Measurements from ENCODE around the gene TGFB1I1.

Gene TGFB1I1

DNA sequence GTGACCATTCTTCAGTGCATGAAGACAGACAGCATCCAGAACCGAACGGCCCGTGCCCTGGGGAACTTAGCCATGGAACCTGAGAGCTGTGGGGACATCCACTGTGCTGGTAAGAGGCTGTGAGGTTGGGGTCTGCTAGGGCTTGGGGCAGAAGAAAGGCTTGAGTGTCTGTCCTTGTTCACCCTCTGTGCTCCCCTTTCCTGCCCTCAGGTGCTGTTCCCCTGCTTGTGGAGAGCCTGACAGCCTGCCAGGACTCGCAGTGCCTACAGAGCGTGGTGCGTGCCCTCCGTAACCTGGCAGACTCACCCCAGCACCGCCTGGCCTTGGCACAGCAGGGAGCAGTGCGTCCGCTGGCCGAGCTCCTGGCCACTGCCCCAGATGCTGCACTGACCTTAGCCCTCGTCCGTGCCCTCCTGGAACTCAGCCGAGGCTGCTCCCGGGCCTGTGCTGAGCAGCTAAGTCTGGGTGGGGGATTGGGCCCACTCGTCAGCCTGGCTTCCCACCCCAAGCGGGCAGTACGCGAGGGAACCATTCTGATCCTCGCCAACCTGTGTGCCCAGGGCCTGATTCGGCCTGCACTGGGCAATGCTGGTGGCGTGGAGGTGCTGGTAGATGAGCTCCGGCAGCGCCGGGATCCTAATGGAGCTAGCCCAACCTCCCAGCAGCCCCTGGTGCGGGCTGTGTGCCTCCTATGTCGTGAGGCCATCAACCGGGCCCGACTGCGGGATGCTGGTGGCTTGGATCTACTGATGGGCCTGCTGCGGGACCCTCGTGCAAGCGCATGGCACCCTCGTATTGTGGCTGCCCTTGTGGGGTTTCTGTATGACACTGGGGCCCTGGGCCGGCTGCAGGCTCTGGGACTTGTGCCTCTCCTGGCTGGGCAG is 9.8 kb upstream of the TGFB1I1 start:
- Histone ChIP-seq H3K4me1 (ENCODE audit: insufficient read depth, low read length) (no peaks in the 10 kb centered on the region; the same call in 1 of the 2 replicates), H3K36me3 (ENCODE audit: insufficient read depth, low read length) (peaks cover 12% of the 10 kb centered on the region; the same call in 1 of the 2 replicates), H3K27me3 (ENCODE audit: insufficient read depth, low read length) (no peaks in the 10 kb centered on the region), H3K9me3 (ENCODE audit: insufficient read depth, low read depth, low read length) (no peaks in the 10 kb centered on the region), H3K4me3 (ENCODE audit: low read length) (no peak overlapping the region), H3K27ac (ENCODE audit: low read depth, low read length) (no peak overlapping the region), H3K9ac (ENCODE audit: low read depth, low read length) (no peak overlapping the region)
- WGBS: 96% methylated on average over 35 of the region's 35 CpGs

DNA sequence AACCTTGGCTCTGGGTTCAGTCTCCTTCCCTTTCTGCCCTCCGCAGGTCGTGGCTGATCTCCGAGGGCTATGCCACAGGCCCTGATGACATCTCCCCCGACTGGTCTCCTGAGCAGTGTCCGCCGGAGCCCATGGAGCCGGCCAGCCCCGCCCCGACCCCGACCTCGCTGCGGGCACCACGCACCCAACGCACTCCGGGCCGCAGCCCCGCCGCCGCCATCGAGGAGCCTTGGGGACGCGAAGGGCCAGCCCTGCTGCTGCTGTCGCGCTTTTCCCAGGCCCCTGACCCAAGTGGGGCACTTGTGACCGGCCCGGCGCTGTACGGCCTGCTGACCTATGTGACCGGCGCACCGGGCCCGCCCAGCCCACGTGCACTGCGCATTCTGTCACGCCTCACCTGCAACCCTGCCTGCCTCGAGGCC is 7.6 kb upstream of the TGFB1I1 start:
- H3K9me3 ChIP-seq (ENCODE audit: insufficient read depth, low read depth, low read length): no peaks in the 10 kb centered on the region

DNA sequence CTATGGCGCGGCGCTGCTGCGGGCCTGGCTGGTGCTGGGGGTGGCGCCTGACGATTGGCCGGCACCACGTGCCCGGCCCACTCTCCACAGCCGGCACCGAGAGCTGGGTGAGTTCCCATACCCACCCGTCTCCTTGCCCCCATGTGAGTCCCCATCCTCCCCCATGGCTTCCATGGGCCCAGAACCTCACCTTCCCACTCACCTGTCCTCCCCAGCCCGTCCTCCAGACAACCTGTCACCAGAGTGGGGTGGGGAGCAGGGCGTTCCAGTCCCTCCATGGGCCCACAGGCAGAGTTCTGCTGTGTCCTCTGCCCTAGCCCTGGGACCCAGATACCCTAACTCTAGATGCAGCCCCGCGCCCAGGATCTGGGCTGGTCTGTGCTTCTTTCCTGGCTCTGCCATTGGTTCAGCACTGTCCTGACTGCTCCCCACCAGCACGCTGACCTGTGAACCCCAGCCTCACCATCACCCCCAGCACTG is 7.1 kb upstream of the TGFB1I1 start:
- WGBS: 95% methylated on average over 17 of the region's 17 CpGs
- no peak overlapping the region for H3K9ac ChIP-seq (ENCODE audit: low read depth, low read length)
- no peak overlapping the region for H3K27ac ChIP-seq (ENCODE audit: low read depth, low read length)
- H3K36me3 ChIP-seq (ENCODE audit: insufficient read depth, low read length): peaks cover 13% of the 10 kb centered on the region; the same call in 1 of the 2 replicates
- H3K4me1 ChIP-seq (ENCODE audit: insufficient read depth, low read length): no peaks in the 10 kb centered on the region; the same call in 1 of the 2 replicates
- no peak overlapping the region for H3K4me3 ChIP-seq (ENCODE audit: low read length)
- no peaks in the 10 kb centered on the region for H3K27me3 ChIP-seq (ENCODE audit: insufficient read depth, low read length)
- no peaks in the 10 kb centered on the region for H3K9me3 ChIP-seq (ENCODE audit: insufficient read depth, low read depth, low read length)

More for the DNA sequence above, 7.6 kb upstream of the TGFB1I1 start:
- WGBS: 95% methylated on average over 36 of the region's 36 CpGs
- peaks cover 13% of the 10 kb centered on the region; the same call in 1 of the 2 replicates for H3K36me3 ChIP-seq (ENCODE audit: insufficient read depth, low read length)
- no peak overlapping the region for H3K9ac ChIP-seq (ENCODE audit: low read depth, low read length)
- no peaks in the 10 kb centered on the region; the same call in 1 of the 2 replicates for H3K4me1 ChIP-seq (ENCODE audit: insufficient read depth, low read length)
- no peaks in the 10 kb centered on the region for H3K27me3 ChIP-seq (ENCODE audit: insufficient read depth, low read length)
- no peak overlapping the region for H3K4me3 ChIP-seq (ENCODE audit: low read length)
- no peak overlapping the region for H3K27ac ChIP-seq (ENCODE audit: low read depth, low read length)

DNA sequence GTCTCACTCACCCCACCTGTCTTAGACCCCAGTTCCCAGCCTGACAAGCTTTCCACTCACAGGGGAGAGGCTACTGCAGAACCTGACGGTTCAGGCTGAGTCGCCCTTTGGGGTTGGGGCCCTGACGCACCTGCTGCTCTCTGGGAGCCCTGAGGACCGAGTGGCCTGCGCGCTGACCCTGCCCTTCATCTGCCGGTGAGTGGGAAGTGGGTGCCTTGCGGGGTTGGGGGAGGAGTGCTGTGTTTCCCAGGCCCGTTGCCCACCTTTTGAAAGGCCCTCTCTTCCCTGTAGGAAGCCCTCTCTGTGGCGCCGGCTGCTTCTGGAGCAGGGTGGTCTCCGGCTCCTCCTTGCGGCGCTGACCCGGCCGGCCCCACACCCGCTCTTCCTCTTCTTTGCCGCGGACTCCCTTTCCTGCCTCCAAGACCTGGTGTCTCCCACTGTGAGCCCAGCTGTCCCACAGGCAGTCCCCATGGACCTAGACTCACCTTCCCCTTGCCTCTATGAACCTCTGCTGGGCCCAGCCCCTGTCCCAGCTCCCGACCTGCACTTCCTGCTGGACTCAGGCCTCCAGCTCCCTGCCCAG is 6.1 kb upstream of the TGFB1I1 start:
- Histone ChIP-seq H3K27me3 (ENCODE audit: insufficient read depth, low read length) (0 out of 2 replicates have a peak, but pooled peaks cover 1% of the 10 kb centered on the region), H3K9ac (ENCODE audit: low read depth, low read length) (no peak overlapping the region), H3K9me3 (ENCODE audit: insufficient read depth, low read depth, low read length) (no peaks in the 10 kb centered on the region), H3K4me1 (ENCODE audit: insufficient read depth, low read length) (no peaks in the 10 kb centered on the region), H3K36me3 (ENCODE audit: insufficient read depth, low read length) (peaks cover 13% of the 10 kb centered on the region; the same call in 1 of the 2 replicates), H3K27ac (ENCODE audit: low read depth, low read length) (no peak overlapping the region), H3K4me3 (ENCODE audit: low read length) (no peak overlapping the region)
- 93% methylated on average over 20 of the region's 20 CpGs for WGBS

DNA sequence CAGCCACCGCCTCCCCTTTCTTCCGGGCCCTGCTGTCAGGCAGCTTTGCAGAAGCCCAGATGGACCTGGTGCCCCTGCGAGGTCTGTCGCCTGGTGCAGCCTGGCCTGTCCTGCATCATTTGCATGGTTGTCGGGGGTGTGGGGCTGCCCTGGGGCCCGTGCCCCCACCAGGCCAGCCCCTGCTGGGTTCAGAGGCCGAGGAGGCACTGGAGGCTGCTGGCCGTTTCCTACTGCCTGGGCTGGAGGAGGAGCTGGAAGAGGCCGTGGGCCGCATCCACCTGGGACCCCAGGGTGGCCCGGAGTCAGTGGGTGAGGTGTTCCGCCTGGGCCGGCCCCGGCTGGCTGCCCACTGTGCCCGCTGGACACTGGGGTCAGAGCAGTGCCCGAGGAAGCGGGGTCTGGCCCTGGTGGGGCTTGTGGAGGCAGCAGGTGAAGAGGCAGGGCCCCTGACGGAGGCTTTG is 5.5 kb upstream of the TGFB1I1 start:
- Histone ChIP-seq H3K9ac (ENCODE audit: low read depth, low read length) (no peak overlapping the region), H3K36me3 (ENCODE audit: insufficient read depth, low read length) (peaks cover 13% of the 10 kb centered on the region; the same call in 1 of the 2 replicates), H3K4me1 (ENCODE audit: insufficient read depth, low read length) (0 out of 2 replicates have a peak, but pooled peaks cover under 1% of the 10 kb centered on the region), H3K27me3 (ENCODE audit: insufficient read depth, low read length) (peaks cover 6% of the 10 kb centered on the region), H3K4me3 (ENCODE audit: low read length) (no peak overlapping the region), H3K27ac (ENCODE audit: low read depth, low read length) (no peak overlapping the region), H3K9me3 (ENCODE audit: insufficient read depth, low read depth, low read length) (no peaks in the 10 kb centered on the region)
- WGBS: 94% methylated on average over 18 of the region's 18 CpGs

DNA sequence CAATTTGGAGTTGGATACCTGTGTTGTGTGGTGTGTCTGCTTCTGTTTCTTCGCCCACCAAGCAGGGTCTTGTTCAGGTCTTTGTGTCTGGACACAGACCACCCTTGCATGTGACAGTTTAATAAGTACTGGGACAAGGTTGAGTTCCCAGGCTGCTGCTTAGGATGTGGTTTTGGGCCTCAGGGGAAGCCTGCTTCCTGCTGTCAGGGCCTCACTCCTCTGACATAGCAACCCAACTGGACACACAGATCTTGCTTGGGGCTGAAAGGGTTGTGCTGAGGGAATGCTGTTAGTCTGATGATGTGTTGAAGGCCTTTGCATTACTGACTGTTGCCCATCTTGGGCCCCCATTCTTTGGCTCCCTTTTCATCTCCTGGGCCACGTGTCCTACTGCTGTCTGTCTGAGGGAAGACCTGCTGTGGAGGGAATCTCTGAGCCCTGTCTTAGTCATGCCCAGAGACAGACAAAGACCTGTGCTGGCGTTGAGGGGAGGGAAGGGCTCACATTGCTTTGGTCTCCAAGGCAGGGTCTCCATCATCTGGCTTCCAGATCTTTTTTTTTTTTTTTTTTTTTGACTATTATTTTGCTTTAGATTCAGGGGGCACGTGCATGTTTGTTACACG is 4.7 kb upstream of the TGFB1I1 start:
- peaks cover 13% of the 10 kb centered on the region; the same call in 1 of the 2 replicates for H3K36me3 ChIP-seq (ENCODE audit: insufficient read depth, low read length)
- H3K9me3 ChIP-seq (ENCODE audit: insufficient read depth, low read depth, low read length): no peaks in the 10 kb centered on the region
- H3K27ac ChIP-seq (ENCODE audit: low read depth, low read length): no peak overlapping the region
- 87% methylated on average over 3 of the region's 5 CpGs for WGBS
- H3K4me3 ChIP-seq (ENCODE audit: low read length): no peak overlapping the region
- H3K27me3 ChIP-seq (ENCODE audit: insufficient read depth, low read length): peaks cover 10% of the 10 kb centered on the region
- H3K4me1 ChIP-seq (ENCODE audit: insufficient read depth, low read length): 0 out of 2 replicates have a peak, but pooled peaks cover 3% of the 10 kb centered on the region
- H3K9ac ChIP-seq (ENCODE audit: low read depth, low read length): no peak overlapping the region

DNA sequence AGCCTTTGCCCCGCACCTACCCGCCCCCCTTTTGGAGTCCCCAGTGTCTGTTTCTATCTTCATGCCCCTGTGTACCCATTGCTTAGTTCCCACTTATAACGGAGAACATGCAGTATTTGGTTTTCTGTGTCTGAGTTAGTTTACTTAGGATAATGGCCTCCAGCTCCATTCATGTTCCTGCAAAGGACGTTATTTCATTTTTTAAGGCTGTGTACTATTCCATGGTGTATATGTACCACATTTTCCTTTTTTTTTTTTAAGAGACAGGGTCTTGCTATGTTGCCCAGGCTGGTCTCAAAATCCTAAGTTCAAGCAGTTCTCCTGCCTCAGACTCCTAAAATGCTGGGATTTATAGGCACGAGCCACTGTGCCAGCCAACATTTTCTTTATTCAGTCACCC is 4.1 kb upstream of the TGFB1I1 start:
- 93% methylated on average over 4 of the region's 5 CpGs for WGBS
- Histone ChIP-seq H3K27me3 (ENCODE audit: insufficient read depth, low read length) (peaks cover 16% of the 10 kb centered on the region), H3K4me3 (ENCODE audit: low read length) (no peak overlapping the region), H3K27ac (ENCODE audit: low read depth, low read length) (no peak overlapping the region), H3K9me3 (ENCODE audit: insufficient read depth, low read depth, low read length) (no peaks in the 10 kb centered on the region), H3K36me3 (ENCODE audit: insufficient read depth, low read length) (peaks cover 13% of the 10 kb centered on the region; the same call in 1 of the 2 replicates), H3K4me1 (ENCODE audit: insufficient read depth, low read length) (0 out of 2 replicates have a peak, but pooled peaks cover 3% of the 10 kb centered on the region), H3K9ac (ENCODE audit: low read depth, low read length) (no peak overlapping the region)

DNA sequence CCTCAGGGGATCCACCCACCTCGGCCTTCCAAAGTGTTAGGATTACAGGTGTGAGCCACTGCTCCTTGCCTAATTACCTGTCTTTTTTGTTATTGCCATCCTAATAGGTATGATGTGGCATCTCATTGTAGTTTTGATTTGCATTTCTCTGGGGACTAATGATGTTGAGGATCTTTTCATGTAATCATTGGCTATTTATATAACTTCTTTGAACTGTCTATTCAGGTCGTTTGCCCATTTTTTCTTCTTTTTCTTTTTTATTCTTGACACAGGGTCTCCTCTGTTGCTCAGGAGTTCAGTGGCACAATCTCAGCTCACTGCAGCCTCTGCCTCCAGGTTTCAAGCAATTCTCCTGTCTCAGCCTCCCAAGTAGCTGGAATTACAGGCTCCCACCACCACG is 1.3 kb upstream of the TGFB1I1 start:
- no peak overlapping the region for H3K4me3 ChIP-seq (ENCODE audit: low read length)
- 0 out of 2 replicates have a peak, but pooled peaks cover 3% of the 10 kb centered on the region for H3K4me1 ChIP-seq (ENCODE audit: insufficient read depth, low read length)
- H3K9ac ChIP-seq (ENCODE audit: low read depth, low read length): no peak overlapping the region
- H3K9me3 ChIP-seq (ENCODE audit: insufficient read depth, low read depth, low read length): no peaks in the 10 kb centered on the region
- no peak overlapping the region for H3K27ac ChIP-seq (ENCODE audit: low read depth, low read length)
- WGBS: 93% methylated on average over 3 of the region's 3 CpGs
- H3K36me3 ChIP-seq (ENCODE audit: insufficient read depth, low read length): peaks cover 7% of the 10 kb centered on the region; the same call in 1 of the 2 replicates
- H3K27me3 ChIP-seq (ENCODE audit: insufficient read depth, low read length): peaks cover 38% of the 10 kb centered on the region

DNA sequence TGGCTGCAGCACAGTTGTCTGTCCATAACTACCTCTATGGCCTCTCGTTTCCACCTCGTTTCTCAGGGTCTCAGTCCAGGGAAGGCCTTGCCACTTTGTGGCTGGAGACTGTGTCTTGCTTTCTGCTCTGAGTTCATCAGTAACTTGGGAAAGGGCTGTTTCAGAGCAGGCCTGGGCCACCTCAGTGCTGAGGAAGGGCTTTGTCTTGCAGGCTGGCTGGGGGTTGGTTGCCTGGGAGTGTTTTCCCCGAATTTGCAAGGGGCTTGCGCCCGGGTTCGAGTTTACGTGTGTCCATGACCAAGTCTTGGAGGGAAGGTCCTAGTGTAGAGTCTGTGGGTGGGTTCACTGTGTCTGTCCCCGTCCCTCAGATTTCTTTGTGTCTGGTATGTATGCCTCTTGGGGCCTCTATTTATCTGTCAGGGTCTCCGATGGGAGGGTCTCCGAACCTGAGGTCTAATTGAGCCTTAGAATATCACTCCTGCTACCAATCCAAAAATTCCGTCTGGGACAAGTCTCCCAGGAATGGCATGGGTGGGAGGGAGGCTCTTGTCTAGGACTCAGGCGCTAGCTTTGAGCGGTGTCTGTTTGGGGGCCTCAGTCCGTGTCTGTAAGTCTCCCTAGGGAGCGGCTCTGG is 594 bp upstream of the TGFB1I1 start:
- Histone ChIP-seq H3K36me3 (ENCODE audit: insufficient read depth, low read length) (peaks cover 7% of the 10 kb centered on the region; the same call in 1 of the 2 replicates), H3K4me3 (ENCODE audit: low read length) (peak overlapping the region; percentile 66), H3K9me3 (ENCODE audit: insufficient read depth, low read depth, low read length) (no peaks in the 10 kb centered on the region), H3K27me3 (ENCODE audit: insufficient read depth, low read length) (peaks cover 45% of the 10 kb centered on the region), H3K9ac (ENCODE audit: low read depth, low read length) (no peak overlapping the region; the same call in 1 of the 2 replicates), H3K4me1 (ENCODE audit: insufficient read depth, low read length) (0 out of 2 replicates have a peak, but pooled peaks cover 3% of the 10 kb centered on the region), H3K27ac (ENCODE audit: low read depth, low read length) (no peak overlapping the region)
- 52% methylated on average over 15 of the region's 15 CpGs for WGBS

DNA sequence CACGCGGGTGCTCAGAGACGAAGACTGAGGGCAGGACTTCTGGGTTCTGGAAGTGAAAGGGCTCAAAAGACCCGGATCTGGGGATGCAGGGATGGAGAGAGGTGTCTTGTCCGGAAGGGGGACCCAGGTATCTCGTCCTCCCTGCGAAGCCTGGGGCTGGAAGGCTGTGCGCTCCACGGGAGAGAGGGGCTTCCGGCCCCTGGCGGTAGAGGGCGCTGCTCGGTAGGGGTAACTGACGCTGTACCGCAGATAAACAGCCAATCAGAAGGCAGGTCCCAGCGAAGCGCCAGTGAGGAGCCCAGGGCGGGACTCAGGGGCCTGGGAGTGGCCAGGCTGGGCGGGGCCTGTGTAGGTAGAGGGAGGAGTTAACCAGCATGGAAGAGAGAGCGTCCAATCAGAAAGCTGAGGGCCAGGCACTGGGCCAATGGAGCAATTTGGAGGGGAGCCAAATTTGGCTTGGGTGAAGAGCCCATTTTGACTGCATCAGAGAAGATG is 804 bp downstream of the TGFB1I1 start:
- peaks cover 47% of the 10 kb centered on the region for H3K27me3 ChIP-seq (ENCODE audit: insufficient read depth, low read length)
- peak overlapping the region; percentile 66 for H3K4me3 ChIP-seq (ENCODE audit: low read length)
- H3K27ac ChIP-seq (ENCODE audit: low read depth, low read length): no peak overlapping the region

More for the DNA sequence above, 804 bp downstream of the TGFB1I1 start:
- Histone ChIP-seq H3K4me1 (ENCODE audit: insufficient read depth, low read length) (0 out of 2 replicates have a peak, but pooled peaks cover 3% of the 10 kb centered on the region), H3K36me3 (ENCODE audit: insufficient read depth, low read length) (0 out of 2 replicates have a peak, but pooled peaks cover 4% of the 10 kb centered on the region), H3K9ac (ENCODE audit: low read depth, low read length) (no peak overlapping the region), H3K9me3 (ENCODE audit: insufficient read depth, low read depth, low read length) (no peaks in the 10 kb centered on the region)
- WGBS: 51% methylated on average over 20 of the region's 20 CpGs

Measured in HUES64 (cell line).